ENCODE data around the gene SMCO2. TPM values are rescaled to one million over a fixed set of nuclear protein-coding genes. Genes with fewer than 3 reads are reported as not detected.

SMCO2 gene
- total and polyA plus RNA-seq, 2 of the 13 experiments (the other 11 are each of a cell fraction or from before 2014, with no cell fraction given): 0.15 TPM; not detected in 1

- WGBS (ENCODE audit: low lambda C conversion rate): 100% methylated on average over 1 of the region's 1 CpG
- intact Hi-C loops (cut with micrococcal nuclease; ENCODE audit: unreplicated experiment): loop anchor here (5.0 kb wide), 1 partner anchor 266 kb away; no protein-coding TSS in a partner anchor
Measured at GRCh38 chr12:27436768-27437167, 9.8 kb upstream of the SMCO2 start.

More at GRCh38 chr12:27436768-27437167, 9.8 kb upstream of the SMCO2 start:
- Histone ChIP-seq H2AFZ (ENCODE audit: low read length) (no peak overlapping the region), H3K4me2 (ENCODE audit: low read depth, low read length) (no peak overlapping the region), H3K79me2 (ENCODE audit: insufficient read depth, low read length) (no peaks in the 10 kb centered on the region), H3K36me3 (replicated peaks in 1 of 2; ENCODE audit: control insufficient read depth in 1 of 2, insufficient read depth in 2 of 2, low read length in 2 of 2) (no peaks in the 10 kb centered on the region), H3K4me3 (replicated peaks in 1 of 3; ENCODE audit: insufficient read depth in 1 of 3, low read depth in 2 of 3, low read length in 3 of 3) (no peak overlapping the region), H3K9ac (ENCODE audit: insufficient read depth, low read depth, low read length) (no peak overlapping the region), H3K27me3 (ENCODE audit: control insufficient read depth in 1 of 2, insufficient read depth in 2 of 2, low read length in 2 of 2) (no peaks in the 10 kb centered on the region), H3K27ac (ENCODE audit: extremely low read length, insufficient read depth, low read length) (no peak overlapping the region), H4K20me1 (ENCODE audit: insufficient read depth, low read length) (no peaks in the 10 kb centered on the region), H3K9me3 (ENCODE audit: low read length) (no peaks in the 10 kb centered on the region), H3K4me1 (ENCODE audit: insufficient read depth, low read length) (peaks cover 10% of the 10 kb centered on the region)
- in situ Hi-C loops (cut with HindIII; ENCODE audit: extremely low pct_ligation_motif_present, low pct_unique_long_range_greater_than_20kb): no loop called here
- CTCF ChIA-PET (ENCODE audit: low intra/inter-chr PET ratio, low total read pairs): interaction anchor here (2.8 kb wide), 1 partner anchor 199 kb away, joined by 11 read pairs; no protein-coding TSS in a partner anchor
- DNase-seq (ENCODE audit: low spot score): no peak
- POLR2A ChIA-PET: no interaction called here
- no peak for ATAC-seq
- no peak for FAIRE-seq
- BruUV-seq (replicated peaks): no TSS peak
- TF ChIP-seq ZNF430 (CRISPR knock-in tag; IDR thresholded peaks at IDR 0.05): no peak
- no peak for TF ChIP-seq ATF4 (CRISPR knock-in tag; IDR thresholded peaks at IDR 0.05)
- no peak for TF ChIP-seq ZNF138 (CRISPR knock-in tag; IDR thresholded peaks at IDR 0.05; ENCODE audit: low read depth)
- no peak for TF ChIP-seq ZNF567 (CRISPR knock-in tag; IDR thresholded peaks at IDR 0.05; ENCODE audit: borderline replicate concordance)
- no peak for TF ChIP-seq IKZF1 (IDR thresholded peaks at IDR 0.05)
- TF ChIP-seq CBX2 (IDR thresholded peaks at IDR 0.05; ENCODE audit: low read depth, low read length): no peak
- TF ChIP-seq CBX2 (CRISPR knock-in tag; IDR thresholded peaks at IDR 0.05; ENCODE audit: low read depth): no peak
- no peak for TF ChIP-seq ZNF678 (CRISPR knock-in tag; IDR thresholded peaks at IDR 0.05)
- no peak for TF ChIP-seq ZNF530 (CRISPR knock-in tag; IDR thresholded peaks at IDR 0.05; ENCODE audit: low read depth)
- no peak for TF ChIP-seq ZGPAT (CRISPR knock-in tag; IDR thresholded peaks at IDR 0.05)
- no peak for TF ChIP-seq ZNF850 (CRISPR knock-in tag; conservative IDR thresholded peaks at IDR 0.05)
- TF ChIP-seq MLXIP (CRISPR knock-in tag; IDR thresholded peaks at IDR 0.05; ENCODE audit: borderline replicate concordance): no peak
- TF ChIP-seq REXO4 (CRISPR knock-in tag; IDR thresholded peaks at IDR 0.05; ENCODE audit: borderline replicate concordance): no peak
- TF ChIP-seq SUZ12 (IDR thresholded peaks at IDR 0.05; ENCODE audit: low read depth, low read length): no peak
- no peak for TF ChIP-seq ZFP62 (CRISPR knock-in tag; IDR thresholded peaks at IDR 0.05)
- TF ChIP-seq THAP8 (CRISPR knock-in tag; IDR thresholded peaks at IDR 0.05; ENCODE audit: borderline replicate concordance): no peak
- no peak for TF ChIP-seq BCL6 (CRISPR knock-in tag; IDR thresholded peaks at IDR 0.05)
- no peak for TF ChIP-seq JARID2 (CRISPR knock-in tag; IDR thresholded peaks at IDR 0.05; ENCODE audit: insufficient replicate concordance)

All from HepG2 (cell line).